Measurements from ENCODE around the gene TTLL10.

Gene TTLL10

DNA sequence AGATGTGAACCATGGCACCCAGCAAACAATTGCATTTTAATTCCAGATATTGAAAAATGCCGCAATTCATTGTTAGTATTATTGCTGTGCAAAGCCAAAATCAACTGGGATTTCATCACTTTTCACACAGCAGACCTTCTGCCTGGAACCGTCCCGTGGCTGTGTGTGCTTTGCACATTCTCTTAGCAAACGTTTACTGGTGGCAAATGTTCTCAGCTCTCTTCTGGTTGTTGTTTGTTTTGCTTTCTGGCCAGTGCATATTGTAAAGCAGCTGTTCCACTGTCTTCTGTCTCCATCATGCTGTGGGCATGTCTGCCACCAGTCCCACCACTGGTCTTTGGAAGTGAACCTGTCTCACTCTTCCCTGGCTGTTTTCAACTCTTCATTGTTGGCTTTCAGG, 19.8 kb upstream of the TTLL10 start:
- Histone ChIP-seq H3K27me3 (ENCODE audit: insufficient read depth, low read length, poor library complexity, severe bottlenecking) (no peaks in the 10 kb centered on the region), H3K9me3 (ENCODE audit: insufficient read depth, low read depth, low read length) (peaks cover 7% of the 10 kb centered on the region; the same call in 1 of the 2 replicates), H3K4me1 (ENCODE audit: insufficient read depth, low read length, poor library complexity, severe bottlenecking) (peaks cover 14% of the 10 kb centered on the region), H4K20me1 (ENCODE audit: insufficient read depth, low read length, poor library complexity, severe bottlenecking) (no peaks in the 10 kb centered on the region), H3K9me2 (replicated peaks; ENCODE audit: low read depth, low read length) (no peaks in the 10 kb centered on the region), H3K4me2 (ENCODE audit: low read depth, low read length, poor library complexity, severe bottlenecking) (no peak overlapping the region), H2AFZ (ENCODE audit: low read length) (no peak overlapping the region), H3K9ac (ENCODE audit: low read depth, low read length, poor library complexity, severe bottlenecking) (no peak overlapping the region), H3K79me2 (ENCODE audit: insufficient read depth, low read length) (no peaks in the 10 kb centered on the region), H3F3A (ENCODE audit: low read depth) (no peaks in the 10 kb centered on the region), H3K36me3 (ENCODE audit: insufficient read depth, low read length) (no peaks in the 10 kb centered on the region), H3K4me3 (ENCODE audit: low read length, poor library complexity, severe bottlenecking) (no peak overlapping the region)
- TF ChIP-seq, protein P1, sequence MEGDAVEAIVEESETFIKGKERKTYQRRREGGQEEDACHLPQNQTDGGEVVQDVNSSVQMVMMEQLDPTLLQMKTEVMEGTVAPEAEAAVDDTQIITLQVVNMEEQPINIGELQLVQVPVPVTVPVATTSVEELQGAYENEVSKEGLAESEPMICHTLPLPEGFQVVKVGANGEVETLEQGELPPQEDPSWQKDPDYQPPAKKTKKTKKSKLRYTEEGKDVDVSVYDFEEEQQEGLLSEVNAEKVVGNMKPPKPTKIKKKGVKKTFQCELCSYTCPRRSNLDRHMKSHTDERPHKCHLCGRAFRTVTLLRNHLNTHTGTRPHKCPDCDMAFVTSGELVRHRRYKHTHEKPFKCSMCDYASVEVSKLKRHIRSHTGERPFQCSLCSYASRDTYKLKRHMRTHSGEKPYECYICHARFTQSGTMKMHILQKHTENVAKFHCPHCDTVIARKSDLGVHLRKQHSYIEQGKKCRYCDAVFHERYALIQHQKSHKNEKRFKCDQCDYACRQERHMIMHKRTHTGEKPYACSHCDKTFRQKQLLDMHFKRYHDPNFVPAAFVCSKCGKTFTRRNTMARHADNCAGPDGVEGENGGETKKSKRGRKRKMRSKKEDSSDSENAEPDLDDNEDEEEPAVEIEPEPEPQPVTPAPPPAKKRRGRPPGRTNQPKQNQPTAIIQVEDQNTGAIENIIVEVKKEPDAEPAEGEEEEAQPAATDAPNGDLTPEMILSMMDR (conservative IDR thresholded peaks at IDR 0.05; ENCODE audit: low read length): no peak
- no peak for TF ChIP-seq EZH2phosphoT487 (IDR thresholded peaks at IDR 0.05; ENCODE audit: borderline replicate concordance)

DNA sequence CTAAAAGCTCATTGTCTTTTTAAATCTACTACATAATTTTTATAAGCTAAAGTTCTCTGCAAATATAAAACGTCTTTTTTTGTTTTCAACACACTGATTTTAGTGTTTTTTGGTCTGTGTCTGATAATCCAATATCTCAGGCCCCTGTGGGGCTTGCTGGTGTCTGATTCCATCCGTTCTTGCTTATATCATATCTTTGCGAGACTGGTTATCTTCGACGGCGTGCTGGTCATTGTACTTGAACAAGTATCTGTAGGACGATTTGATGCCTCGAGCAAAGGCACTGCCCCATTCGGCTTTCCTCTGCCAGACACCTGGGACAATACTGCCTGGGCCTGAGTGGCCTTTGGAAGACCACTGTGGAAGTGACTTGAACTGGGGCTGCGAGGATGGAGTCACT, 18.4 kb upstream of the TTLL10 start:
- H3K79me2 ChIP-seq (ENCODE audit: insufficient read depth, low read length): no peaks in the 10 kb centered on the region
- H3K4me2 ChIP-seq (ENCODE audit: low read depth, low read length, poor library complexity, severe bottlenecking): no peak overlapping the region
- no peaks in the 10 kb centered on the region for H3K27me3 ChIP-seq (ENCODE audit: insufficient read depth, low read length, poor library complexity, severe bottlenecking)
- peaks cover 7% of the 10 kb centered on the region; the same call in 1 of the 2 replicates for H3K9me3 ChIP-seq (ENCODE audit: insufficient read depth, low read depth, low read length)
- no peaks in the 10 kb centered on the region for H3K36me3 ChIP-seq (ENCODE audit: insufficient read depth, low read length)
- H3K4me1 ChIP-seq (ENCODE audit: insufficient read depth, low read length, poor library complexity, severe bottlenecking): peaks cover 16% of the 10 kb centered on the region
- H3K9me2 ChIP-seq (replicated peaks; ENCODE audit: low read depth, low read length): no peaks in the 10 kb centered on the region
- H3K4me3 ChIP-seq (ENCODE audit: low read length, poor library complexity, severe bottlenecking): no peak overlapping the region
- no peaks in the 10 kb centered on the region for H4K20me1 ChIP-seq (ENCODE audit: insufficient read depth, low read length, poor library complexity, severe bottlenecking)
- TF ChIP-seq, protein P1 (conservative IDR thresholded peaks at IDR 0.05; ENCODE audit: low read length): no peak
- TF ChIP-seq EZH2phosphoT487 (IDR thresholded peaks at IDR 0.05; ENCODE audit: borderline replicate concordance): no peak
- H2AFZ ChIP-seq (ENCODE audit: low read length): no peak overlapping the region
- no peaks in the 10 kb centered on the region for H3F3A ChIP-seq (ENCODE audit: low read depth)
- H3K9ac ChIP-seq (ENCODE audit: low read depth, low read length, poor library complexity, severe bottlenecking): no peak overlapping the region

DNA sequence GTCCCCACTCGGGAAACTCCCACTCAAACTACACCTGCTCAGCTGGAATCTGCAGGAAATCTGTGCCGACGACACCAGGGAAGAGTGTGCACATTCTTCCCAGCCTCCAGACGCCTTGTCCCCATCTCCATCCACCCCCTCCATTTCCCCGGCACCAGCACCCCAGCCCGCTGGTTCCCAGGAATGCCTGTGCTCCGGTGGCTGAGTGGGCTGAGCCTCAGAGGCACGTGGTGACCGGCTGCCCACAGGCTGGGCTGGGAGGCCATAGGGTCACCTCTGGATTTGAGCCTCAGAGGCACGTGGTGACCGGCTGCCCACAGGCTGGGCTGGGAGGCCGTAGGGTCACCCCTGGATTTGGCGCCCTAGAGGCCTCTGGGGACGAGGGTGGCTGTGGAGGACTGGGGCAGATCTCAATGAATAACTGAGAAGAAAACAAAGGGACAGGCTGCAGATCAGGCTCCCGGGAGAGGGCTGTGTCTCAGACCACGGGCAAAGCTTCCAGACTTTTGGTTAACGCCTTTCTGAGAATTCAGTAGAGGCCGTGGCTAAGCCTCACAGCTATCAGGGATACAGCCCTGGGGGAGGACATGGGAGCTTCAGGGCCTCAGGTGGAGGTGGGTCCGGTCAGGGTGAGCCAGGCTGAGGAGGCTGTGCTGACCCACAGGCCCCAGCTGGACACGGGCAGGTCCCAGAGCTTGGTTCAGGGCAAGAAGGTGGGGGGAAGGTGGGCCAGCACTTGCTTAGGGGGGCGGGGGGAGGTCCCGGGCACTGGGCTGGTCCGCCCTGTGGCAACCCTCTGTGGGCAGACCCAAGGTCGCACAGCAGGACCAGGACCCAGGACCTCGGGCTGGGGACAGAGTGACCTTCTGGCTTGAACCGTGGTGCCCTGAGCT, 17.3 kb upstream of the TTLL10 start:
- H3K36me3 ChIP-seq (ENCODE audit: insufficient read depth, low read length): no peaks in the 10 kb centered on the region
- no peak overlapping the region for H3K4me2 ChIP-seq (ENCODE audit: low read depth, low read length, poor library complexity, severe bottlenecking)
- no peaks in the 10 kb centered on the region for H3F3A ChIP-seq (ENCODE audit: low read depth)
- H3K27me3 ChIP-seq (ENCODE audit: insufficient read depth, low read length, poor library complexity, severe bottlenecking): no peaks in the 10 kb centered on the region
- no peak overlapping the region for H2AFZ ChIP-seq (ENCODE audit: low read length)
- no peak overlapping the region for H3K4me3 ChIP-seq (ENCODE audit: low read length, poor library complexity, severe bottlenecking)
- no peaks in the 10 kb centered on the region for H3K9me2 ChIP-seq (replicated peaks; ENCODE audit: low read depth, low read length)
- TF ChIP-seq, protein P1 (conservative IDR thresholded peaks at IDR 0.05; ENCODE audit: low read length): no peak
- no peak for TF ChIP-seq EZH2phosphoT487 (IDR thresholded peaks at IDR 0.05; ENCODE audit: borderline replicate concordance)
- no peak overlapping the region for H3K9ac ChIP-seq (ENCODE audit: low read depth, low read length, poor library complexity, severe bottlenecking)
- peaks cover 7% of the 10 kb centered on the region; the same call in 1 of the 2 replicates for H3K9me3 ChIP-seq (ENCODE audit: insufficient read depth, low read depth, low read length)
- peaks cover 16% of the 10 kb centered on the region for H3K4me1 ChIP-seq (ENCODE audit: insufficient read depth, low read length, poor library complexity, severe bottlenecking)
- H4K20me1 ChIP-seq (ENCODE audit: insufficient read depth, low read length, poor library complexity, severe bottlenecking): no peaks in the 10 kb centered on the region
- H3K79me2 ChIP-seq (ENCODE audit: insufficient read depth, low read length): no peaks in the 10 kb centered on the region

All from Loucy (cell line).